Measurements from ENCODE around the gene FBLN1.

The FBLN1 gene

GRCh38 chr22:45516163-45516562, 13.5 kb downstream of the FBLN1 start:
- no peak overlapping the region for H3K27ac ChIP-seq (ENCODE audit: extremely low read depth, low read depth, low read length)
- peaks cover 0 to 42% of the 10 kb centered on the region in 2 experiments; a peak in 1 of 3 replicates for H3K36me3 ChIP-seq (ENCODE audit: control insufficient read depth in 2 of 2, insufficient read depth in 1 of 2, low read length in 2 of 2)
- ChIA-PET CTCF (interaction anchor here (1.6 kb wide), 1 partner anchor 38 kb away, joined by 4 read pairs; no protein-coding TSS in a partner anchor), POLR2A (no interaction called here)
- H3K9me3 ChIP-seq (ENCODE audit: control insufficient read depth, insufficient read depth, low read depth, low read length), result no peaks in the 10 kb centered on the region
- H3K4me1 ChIP-seq (ENCODE audit: control insufficient read depth, insufficient read depth, low read length), result no peaks in the 10 kb centered on the region
- no peak overlapping the region for H3K4me3 ChIP-seq (ENCODE audit: low read depth, low read length)
- TF ChIP-seq EGR2 (tag by site-specific recombination; IDR thresholded peaks at IDR 0.05; ENCODE audit: low read depth), result no peak
- no peak for TF ChIP-seq ZNF624 (tag by site-specific recombination; IDR thresholded peaks at IDR 0.05)
- no peak for TF ChIP-seq ZNF837 (tag by site-specific recombination; IDR thresholded peaks at IDR 0.05)
- no peak for TF ChIP-seq GLI2 (tag by site-specific recombination; IDR thresholded peaks at IDR 0.05; ENCODE audit: borderline replicate concordance, low read depth)

- no peaks in the 10 kb centered on the region for H3K4me1 ChIP-seq (ENCODE audit: control insufficient read depth, insufficient read depth, low read length)
- no peaks in the 10 kb centered on the region for H3K9me3 ChIP-seq (ENCODE audit: control insufficient read depth, insufficient read depth, low read depth, low read length)
- POLR2A ChIA-PET, result no interaction called here
- peaks cover 0 to 51% of the 10 kb centered on the region in 2 experiments; a peak in 1 of 3 replicates for H3K36me3 ChIP-seq (ENCODE audit: control insufficient read depth in 2 of 2, insufficient read depth in 1 of 2, low read length in 2 of 2)
- H3K27ac ChIP-seq (ENCODE audit: extremely low read depth, low read depth, low read length), result no peak overlapping the region
- TF ChIP-seq ZIC2 (tag by site-specific recombination; IDR thresholded peaks at IDR 0.05), result peak; percentile 85
- no peak for TF ChIP-seq ZBTB20 (tag by site-specific recombination; IDR thresholded peaks at IDR 0.05)
- CTCF ChIA-PET, result interaction anchor here (0.5 to 1.6 kb wide), 2 partner anchors 37 to 478 kb away, joined by 3 to 4 read pairs; no protein-coding TSS in a partner anchor
- no peak overlapping the region for H3K4me3 ChIP-seq (ENCODE audit: low read depth, low read length)
These were observed 14.4 kb downstream of the FBLN1 start for GRCh38 chr22:45516923-45517675.

GRCh38 chr22:45518136-45518535, 15.5 kb downstream of the FBLN1 start:
- no peaks in the 10 kb centered on the region for H3K4me1 ChIP-seq (ENCODE audit: control insufficient read depth, insufficient read depth, low read length)
- no peak overlapping the region for H3K4me3 ChIP-seq (ENCODE audit: low read depth, low read length)
- CTCF ChIA-PET, result no interaction called here
- TF ChIP-seq ZNF112 (tag by site-specific recombination; IDR thresholded peaks at IDR 0.05) (no peak), EGR2 (tag by site-specific recombination; IDR thresholded peaks at IDR 0.05; ENCODE audit: low read depth) (no peak), ZNF311 (tag by site-specific recombination; IDR thresholded peaks at IDR 0.05; ENCODE audit: borderline replicate concordance) (no peak), ZFP69B (tag by site-specific recombination; IDR thresholded peaks at IDR 0.05) (no peak), ZNF560 (tag by site-specific recombination; IDR thresholded peaks at IDR 0.05; ENCODE audit: borderline replicate concordance) (no peak), ZFP37 (tag by site-specific recombination; IDR thresholded peaks at IDR 0.05) (no peak), ZBTB49 (tag by site-specific recombination; IDR thresholded peaks at IDR 0.05; ENCODE audit: low read depth) (no peak), ZNF645 (tag by site-specific recombination; IDR thresholded peaks at IDR 0.05) (no peak), ZNF639 (tag by site-specific recombination; IDR thresholded peaks at IDR 0.05) (no peak), MYNN (tag by site-specific recombination; IDR thresholded peaks at IDR 0.05; ENCODE audit: borderline replicate concordance) (no peak), ZNF416 (tag by site-specific recombination; IDR thresholded peaks at IDR 0.05) (no peak), ZNF324 (tag by site-specific recombination; IDR thresholded peaks at IDR 0.05) (no peak), ZNF239 (tag by site-specific recombination; IDR thresholded peaks at IDR 0.05) (no peak)
- H3K27ac ChIP-seq (ENCODE audit: extremely low read depth, low read depth, low read length), result no peak overlapping the region
- H3K36me3 ChIP-seq (ENCODE audit: control insufficient read depth in 2 of 2, insufficient read depth in 1 of 2, low read length in 2 of 2), result peaks cover 0 to 62% of the 10 kb centered on the region in 2 experiments; a peak in 1 of 3 replicates
- POLR2A ChIA-PET, result no interaction called here
- H3K9me3 ChIP-seq (ENCODE audit: control insufficient read depth, insufficient read depth, low read depth, low read length), result no peaks in the 10 kb centered on the region

Data from HEK293 (cell line).